GM18907 (cell line): ENCODE data around the gene C9orf85.
A peak's percentile ranks its signal among the peaks of the same experiment; 100 is the strongest.
"Not testable (repeated sequence)": the region's sequence is repeated elsewhere in the genome, so short reads cannot be mapped to it uniquely, and the experiment has no call there.

Experiments
- ATAC-seq: cut with Tn5 transposase; IDR thresholded peaks from one replicate; pipeline ENCODE4 v1.9.1; 2021; ENCODE audit warnings: mild to moderate bottlenecking, moderate library complexity; ENCODE audit not compliant: unreplicated experiment

The C9orf85 gene

GRCh38 chr9:71987471-71988371, 76.3 kb downstream of the C9orf85 start:
- no peak for ATAC-seq

DNA sequence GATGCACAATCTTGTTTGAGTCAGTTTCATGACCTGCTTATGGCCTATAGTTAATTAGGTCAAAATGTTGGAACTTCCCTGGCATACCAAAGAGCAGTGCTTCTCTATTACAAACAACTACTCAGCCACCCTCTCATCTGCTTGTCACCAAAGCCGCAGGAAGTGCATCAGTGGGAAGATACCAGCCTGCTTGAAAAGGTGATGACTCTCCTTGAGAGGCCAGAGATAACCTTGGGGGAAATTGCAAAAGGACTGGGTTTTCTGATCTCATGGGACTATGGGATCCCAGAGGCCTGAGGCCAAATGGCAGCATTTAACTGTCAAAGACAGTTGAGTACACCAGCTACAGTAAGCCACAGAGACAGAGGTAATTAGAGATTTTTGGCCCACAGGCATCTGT, 79.0 kb downstream of the C9orf85 start:
- no peak for ATAC-seq

DNA sequence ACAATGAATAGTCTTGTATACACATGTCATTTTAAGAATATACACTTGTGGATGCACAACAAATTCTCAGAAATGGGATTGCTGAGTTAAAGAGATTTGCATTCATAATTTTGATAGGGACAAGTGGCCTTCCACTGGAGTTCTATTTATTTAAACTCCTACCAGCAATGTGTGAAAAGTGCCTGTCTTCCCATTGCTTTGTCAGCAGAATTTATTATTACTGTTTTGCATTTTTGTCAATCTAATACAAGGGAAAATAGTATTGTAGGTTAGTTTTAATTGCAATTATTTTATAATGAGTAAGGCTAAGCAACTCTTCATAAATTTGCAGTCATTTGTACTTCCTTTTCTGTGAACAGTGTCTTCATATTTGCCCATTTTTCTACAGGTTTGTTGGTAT, 94.0 kb downstream of the C9orf85 start:
- ATAC-seq, result no peak

- no peak for ATAC-seq
Measured at GRCh38 chr9:72006501-72006900, 95.1 kb downstream of the C9orf85 start.

GRCh38 chr9:72007726-72008125, 96.3 kb downstream of the C9orf85 start:
- not testable (repeated sequence) for ATAC-seq

DNA sequence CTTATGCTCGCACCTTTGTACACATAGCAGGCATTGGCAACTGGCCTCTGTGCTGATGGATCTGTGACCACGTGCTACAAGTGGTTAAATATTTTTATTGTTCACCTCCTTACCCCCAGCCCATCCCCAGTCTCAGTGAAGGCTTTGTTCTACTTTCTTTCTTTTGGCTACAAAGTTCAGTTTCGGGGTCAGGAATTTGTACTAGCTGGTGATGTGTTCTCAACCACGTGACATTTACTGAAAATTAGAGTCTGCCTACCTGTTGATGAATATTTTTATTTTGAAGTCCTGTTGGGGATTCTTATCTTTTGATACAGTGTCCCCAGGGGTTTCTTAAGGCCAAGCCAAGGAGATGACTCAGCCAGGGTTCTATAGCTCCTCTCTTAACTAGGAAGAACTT, 101.2 kb downstream of the C9orf85 start:
- peak; percentile 26 for ATAC-seq

- ATAC-seq, result peak; percentile 75
Measured at GRCh38 chr9:72013292-72013760, 101.9 kb downstream of the C9orf85 start.

DNA sequence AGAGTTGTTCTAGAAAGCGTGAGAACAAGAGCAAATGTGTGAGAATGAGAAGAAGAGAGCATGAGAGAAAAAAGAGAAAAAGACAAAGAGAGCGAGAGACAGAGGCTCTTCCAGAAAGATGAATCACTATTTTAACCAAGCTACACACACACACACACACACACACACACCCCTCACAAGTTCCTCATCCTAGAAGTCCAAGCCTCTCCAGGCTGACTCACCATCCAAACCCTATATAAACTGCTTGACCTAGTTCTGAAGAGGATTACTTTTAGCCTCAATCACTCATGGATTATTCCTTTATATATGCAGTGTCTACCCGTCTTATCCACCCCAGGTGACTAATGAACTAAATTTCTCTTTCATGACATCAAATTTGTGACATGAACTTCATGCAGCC, 111.4 kb downstream of the C9orf85 start:
- ATAC-seq, result no peak
